PC-9 (cell line): Measurements from ENCODE around the gene ITGAV.

Experiments used
- CTCF ChIP-seq: fragments of 200-600 bp; sonication (generic); conservative IDR thresholded peaks from 2 replicates; pipeline ENCODE4 v1.6.1; 2017; ENCODE audit warnings: mixed run types, antibody characterized with exemption, mild to moderate bottlenecking, moderate library complexity
- EZH2 ChIP-seq: fragments of 200-600 bp; sonication (generic); IDR thresholded peaks from 2 replicates; pipeline ENCODE4 v1.8.0; 2017; ENCODE audit warnings: antibody characterized with exemption, low read depth

- TF ChIP-seq EZH2 (no peak), CTCF (no peak)
Measured at GRCh38 chr2:186634701-186635100, 44.8 kb downstream of the ITGAV start.
